ENCODE data around the gene TGM1. TPM values are rescaled to one million over a fixed set of nuclear protein-coding genes. Genes with fewer than 3 reads are reported as not detected.

Gene TGM1
- polyA plus RNA-seq, 2 of the 4 experiments (the other 2 are of a cell fraction): 0.61 to 1.3 TPM

GRCh38 chr14:24206260-24207103 lies 56.5 kb downstream of the TGM1 start:
- no peak for DNase-seq (ENCODE audit: low read depth in 1 of 2, low spot score in 1 of 2)
- no peak for FAIRE-seq
- H3K9me3 ChIP-seq: 0 out of 3 replicates have a peak, but pooled peaks cover 3% of the 10 kb centered on the region
- ChIA-PET CTCF (interaction anchor here (0.7 to 2.4 kb wide), 7 partner anchors 9 to 225 kb away, joined by 3 to 7 read pairs (median 5); partner anchors contain the start of genes TINF2 and TM9SF1), POLR2A (interaction anchor here (4.0 kb wide), 1 partner anchor 11 kb away, joined by 16 read pairs; the partner anchor contains the start of gene TM9SF1)
- no peak overlapping the region for H3K4me3 ChIP-seq
- no peak overlapping the region for H3K4me2 ChIP-seq
- H3K27ac ChIP-seq: no peak overlapping the region
- 96% methylated on average over 11 of the region's 11 CpGs for WGBS (ENCODE audit: missing lambda C conversion rate)
- no peak for TF ChIP-seq SREBF2 (IDR thresholded peaks at IDR 0.05)
- no peak for TF ChIP-seq JUNB (IDR thresholded peaks at IDR 0.05)
- no peak for TF ChIP-seq CHD2 (IDR thresholded peaks at IDR 0.05; ENCODE audit: low read length, partially characterized antibody)
- no peak for TF ChIP-seq BHLHE40 (IDR thresholded peaks at IDR 0.05; ENCODE audit: low read depth, low read length)
- no peak for TF ChIP-seq MAZ (IDR thresholded peaks at IDR 0.05; ENCODE audit: borderline replicate concordance, low read depth, low read length)
- TF ChIP-seq REST (IDR thresholded peaks at IDR 0.05): no peak
- TF ChIP-seq CTCF (IDR thresholded peaks at IDR 0.05): no peak
- TF ChIP-seq EHMT2 (IDR thresholded peaks at IDR 0.05; ENCODE audit: low read depth): no peak
- no peak for TF ChIP-seq RNF2 (IDR thresholded peaks at IDR 0.05; ENCODE audit: borderline replicate concordance, low read depth)
- no peak for TF ChIP-seq HDAC2 (IDR thresholded peaks at IDR 0.05)
- no peak for TF ChIP-seq MAX (IDR thresholded peaks at IDR 0.05)
- TF ChIP-seq HOXB13 (CRISPR knock-in tag; IDR thresholded peaks at IDR 0.05; ENCODE audit: low read depth): no peak
- TF ChIP-seq KDM1A (IDR thresholded peaks at IDR 0.05; ENCODE audit: low read depth): no peak
- no peak for TF ChIP-seq RFX5 (IDR thresholded peaks at IDR 0.05)
- no peak for TF ChIP-seq HEYL (CRISPR knock-in tag; IDR thresholded peaks at IDR 0.05)
- no peak for TF ChIP-seq NR3C1 (IDR thresholded peaks at IDR 0.05)
- no peak for TF ChIP-seq SMC3 (IDR thresholded peaks at IDR 0.05)
- TF ChIP-seq PHF8 (IDR thresholded peaks at IDR 0.05; ENCODE audit: borderline replicate concordance, low read depth): no peak
- no peak for TF ChIP-seq BCL3 (IDR thresholded peaks at IDR 0.05)
- ATAC-seq: no peak
- no peaks in the 10 kb centered on the region for H3K4me1 ChIP-seq
